ENCODE data around the gene WDR53.
"Not testable (repeated sequence)": the region's sequence is repeated elsewhere in the genome, so short reads cannot be mapped to it uniquely, and the experiment has no call there.

DNA sequence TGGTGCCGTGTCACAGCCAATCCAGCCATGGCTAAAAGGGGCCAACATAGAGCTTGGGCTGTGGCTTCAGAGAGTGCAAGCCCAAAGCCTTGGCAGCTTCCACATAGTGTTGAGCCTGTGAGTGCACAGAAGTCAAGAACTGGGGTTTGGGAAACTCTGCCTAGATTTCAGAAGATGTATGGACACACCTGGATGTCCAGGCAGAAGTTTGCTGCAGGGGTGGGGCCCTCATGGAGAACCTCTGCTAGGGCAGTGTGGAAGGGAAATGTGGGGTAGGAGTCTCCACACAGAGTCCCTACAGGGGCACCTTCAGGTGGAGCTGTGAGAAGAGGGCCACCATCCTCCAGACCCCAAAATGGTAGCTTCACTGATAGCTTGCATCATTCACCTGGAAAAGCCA is 19.0 kb downstream of the WDR53 start:
- not testable (repeated sequence) for TF ChIP-seq EZH2phosphoT487 (IDR thresholded peaks at IDR 0.05; ENCODE audit: borderline replicate concordance, low read depth, low read length)
- TF ChIP-seq, protein P1, sequence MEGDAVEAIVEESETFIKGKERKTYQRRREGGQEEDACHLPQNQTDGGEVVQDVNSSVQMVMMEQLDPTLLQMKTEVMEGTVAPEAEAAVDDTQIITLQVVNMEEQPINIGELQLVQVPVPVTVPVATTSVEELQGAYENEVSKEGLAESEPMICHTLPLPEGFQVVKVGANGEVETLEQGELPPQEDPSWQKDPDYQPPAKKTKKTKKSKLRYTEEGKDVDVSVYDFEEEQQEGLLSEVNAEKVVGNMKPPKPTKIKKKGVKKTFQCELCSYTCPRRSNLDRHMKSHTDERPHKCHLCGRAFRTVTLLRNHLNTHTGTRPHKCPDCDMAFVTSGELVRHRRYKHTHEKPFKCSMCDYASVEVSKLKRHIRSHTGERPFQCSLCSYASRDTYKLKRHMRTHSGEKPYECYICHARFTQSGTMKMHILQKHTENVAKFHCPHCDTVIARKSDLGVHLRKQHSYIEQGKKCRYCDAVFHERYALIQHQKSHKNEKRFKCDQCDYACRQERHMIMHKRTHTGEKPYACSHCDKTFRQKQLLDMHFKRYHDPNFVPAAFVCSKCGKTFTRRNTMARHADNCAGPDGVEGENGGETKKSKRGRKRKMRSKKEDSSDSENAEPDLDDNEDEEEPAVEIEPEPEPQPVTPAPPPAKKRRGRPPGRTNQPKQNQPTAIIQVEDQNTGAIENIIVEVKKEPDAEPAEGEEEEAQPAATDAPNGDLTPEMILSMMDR (conservative IDR thresholded peaks at IDR 0.05; ENCODE audit: low read length): not testable (repeated sequence)

Data from OCI-LY7 (cell line).